HFF-Myc (cell line): ENCODE data around the gene NLRP4.

Source experiments
- DNase-seq: peaks from one replicate; pipeline ENCODE4 v3.0.0-alpha.2; 2011; ENCODE audit warnings: low read depth; ENCODE audit errors: extremely low read depth
- H3K4me3 ChIP-seq: replicated peaks from 2 replicates; pipeline ENCODE4 v1.5.1; 2011; ENCODE audit warnings: low read depth, mild to moderate bottlenecking, control low read depth, low read length
- CTCF ChIP-seq: IDR thresholded peaks from 2 replicates; pipeline ENCODE4 v1.5.1; 2012; ENCODE audit warnings: mild to moderate bottlenecking, low read depth, low read length, control low read depth; ENCODE audit errors: missing control alignments

NLRP4 gene

DNA sequence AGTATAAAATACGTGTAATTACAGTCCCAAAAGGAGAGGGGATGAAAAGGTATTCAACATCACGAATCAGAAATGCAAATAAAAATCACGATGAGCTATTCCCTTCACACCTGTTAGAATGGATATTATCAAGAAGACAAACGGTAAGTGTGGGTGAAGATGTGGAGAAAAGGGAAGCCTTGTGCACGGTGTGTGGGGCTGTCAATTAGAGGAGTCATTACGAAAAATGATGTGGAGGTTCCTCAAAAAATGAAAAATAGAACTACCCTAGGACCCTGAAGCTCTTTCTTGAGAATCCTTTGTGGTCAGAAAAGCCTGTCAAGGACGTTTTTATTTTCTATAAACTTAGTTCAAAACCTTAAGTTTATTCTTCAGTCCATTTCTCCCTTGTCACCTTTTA is 23.9 kb upstream of the NLRP4 start:
- H3K4me3 ChIP-seq, result no peak overlapping the region
- no peak for DNase-seq
- no peak for TF ChIP-seq CTCF

- no peak overlapping the region for H3K4me3 ChIP-seq
- no peak for TF ChIP-seq CTCF
- no peak for DNase-seq
Measured at GRCh38 chr19:55813906-55814305, 22.4 kb upstream of the NLRP4 start.

DNA sequence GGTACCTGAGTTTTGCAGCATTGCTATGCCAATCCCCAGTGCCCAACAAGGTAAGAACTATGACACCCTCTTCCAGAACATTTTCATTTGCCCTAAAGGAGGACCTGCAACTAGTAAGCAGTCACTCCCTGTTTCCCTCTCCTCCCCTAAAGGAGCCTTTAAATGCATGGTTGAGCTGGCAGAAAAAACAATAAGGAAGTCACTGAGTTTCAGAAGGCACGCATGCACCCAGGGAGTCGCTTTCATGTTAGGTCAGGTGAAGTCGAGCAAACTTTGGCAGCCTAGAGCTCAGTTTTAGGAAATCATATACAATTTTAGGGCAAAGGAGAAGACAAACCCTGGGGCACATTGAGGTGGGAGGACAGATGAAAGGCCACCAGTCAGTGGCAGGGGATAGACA is 16.3 kb upstream of the NLRP4 start:
- DNase-seq, result no peak
- no peak overlapping the region for H3K4me3 ChIP-seq
- no peak for TF ChIP-seq CTCF

DNA sequence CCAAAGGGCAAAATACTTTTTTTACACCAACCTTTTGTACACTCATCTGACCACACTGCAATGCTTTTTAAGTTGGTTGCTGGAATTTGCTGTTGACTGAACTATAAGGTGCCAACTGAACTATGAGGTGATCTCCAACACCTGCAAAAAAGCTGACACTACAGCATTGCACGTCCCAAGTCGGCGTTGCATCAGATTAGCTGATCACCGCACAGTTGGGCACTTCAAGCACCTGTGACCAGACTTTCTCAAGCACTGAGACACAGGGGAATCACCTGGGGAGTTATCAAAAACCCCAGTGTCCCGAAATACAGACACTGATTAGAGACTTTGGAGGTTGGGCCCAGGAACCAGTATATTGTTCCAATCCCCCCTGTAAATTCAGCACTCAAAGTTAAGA is 5.7 kb upstream of the NLRP4 start:
- no peak for DNase-seq
- H3K4me3 ChIP-seq, result no peak overlapping the region
- no peak for TF ChIP-seq CTCF

DNA sequence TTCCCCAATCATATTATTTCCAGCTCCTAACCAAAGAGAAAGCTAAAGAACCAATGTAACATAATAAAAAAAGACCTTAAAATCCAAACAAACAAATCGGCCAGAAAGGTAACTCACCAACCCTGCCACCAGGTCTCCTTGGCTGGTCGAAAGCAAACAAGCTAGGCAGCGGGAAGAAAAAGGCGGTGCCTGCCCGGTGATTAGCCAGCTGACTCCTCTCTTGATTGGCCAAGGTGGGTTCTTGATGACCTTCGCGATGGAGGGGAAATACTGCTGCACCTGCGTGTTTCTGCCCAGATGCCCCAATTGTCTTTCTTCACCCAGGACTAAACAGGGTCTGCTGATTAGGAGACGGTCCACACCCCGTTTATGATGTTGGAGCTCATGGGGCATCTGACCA is 4.5 kb upstream of the NLRP4 start, which contains the start of gene NLRP11:
NLRP11 (minus strand) TSS at position 154 of the 400 bp plus-strand sequence. CDS start 13,825 bp downstream, outside the sequence.
- no peak for TF ChIP-seq CTCF
- H3K4me3 ChIP-seq, result no peak within 1 kb of the TSS

DNA sequence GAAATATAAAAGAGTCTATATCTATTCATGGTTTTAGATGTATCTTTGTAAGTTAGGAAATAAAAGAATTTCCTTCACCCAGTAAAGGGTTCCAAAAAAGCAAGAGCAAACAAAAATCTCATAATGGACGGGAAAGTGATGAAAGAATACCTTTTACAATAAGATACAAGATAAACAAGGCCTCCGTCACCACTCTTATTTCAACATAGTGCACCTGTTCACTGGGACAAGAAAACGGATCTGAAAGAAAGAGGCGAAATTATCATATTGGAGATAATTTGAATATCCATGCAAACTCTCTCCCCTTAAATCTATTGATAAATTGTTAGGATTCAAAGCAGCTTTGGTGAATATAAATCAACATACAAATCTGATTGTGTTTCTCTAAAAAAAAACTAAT is 3.7 kb upstream of the NLRP4 start:
- H3K4me3 ChIP-seq, result no peak overlapping the region
- no peak for TF ChIP-seq CTCF
- DNase-seq, result no peak

More for the DNA sequence above, 4.5 kb upstream of the NLRP4 start, which contains the start of gene NLRP11:
- DNase-seq, result no peak

- H3K4me3 ChIP-seq, result no peak overlapping the region
- no peak for TF ChIP-seq CTCF
Measured at GRCh38 chr19:55838251-55838650, 1.9 kb downstream of the NLRP4 start.

More at GRCh38 chr19:55838251-55838650, 1.9 kb downstream of the NLRP4 start:
- DNase-seq, result no peak
